Measurements from ENCODE around the gene RBM28. TPM values are rescaled to one million over a fixed set of nuclear protein-coding genes. Genes with fewer than 3 reads are reported as not detected.
A peak's percentile ranks its signal among the peaks of the same experiment; 100 is the strongest.

Gene RBM28
- total RNA-seq, 1 experiment from 2014 or later = 70.0 TPM

- Mint-ChIP-seq H3K27me3 (ENCODE audit: low read depth) (no peaks in the 10 kb centered on the region), H3K27ac (peak overlapping the region in 1 of 3 experiments; percentile 70; a peak in 2 of 7 replicates)
These were observed 41.6 kb downstream of the RBM28 start for GRCh38 chr7:128302139-128302538.

More at GRCh38 chr7:128302139-128302538, 41.6 kb downstream of the RBM28 start:
- Mint-ChIP-seq H3K4me1 (peaks cover 34 to 38% of the 10 kb centered on the region in 2 experiments), H3K4me3 (no peak overlapping the region), H3K9me3 (peaks cover 0 to 2% of the 10 kb centered on the region in 2 experiments; a peak in 2 of 5 replicates), H3K36me3 (ENCODE audit: insufficient read depth in 1 of 3, low read depth in 3 of 3) (peaks cover 19 to 37% (median 26%) of the 10 kb centered on the region in 3 experiments)
- Histone ChIP-seq H2AK5ac (ENCODE audit: insufficient read length, low read length) (no peak overlapping the region), H2AFZ (ENCODE audit: low read length) (no peak overlapping the region), H3K79me2 (ENCODE audit: insufficient read depth, low read length) (no peaks in the 10 kb centered on the region), H2BK5ac (ENCODE audit: insufficient read length, low read length) (no peak overlapping the region), H3K14ac (ENCODE audit: insufficient read depth, low read length) (no peak overlapping the region), H3K23ac (ENCODE audit: insufficient read length, low read depth, low read length) (no peak overlapping the region), H2BK15ac (ENCODE audit: low read depth, low read length) (no peak overlapping the region), H4K5ac (ENCODE audit: insufficient read length, low read depth, low read length) (no peak overlapping the region), H3K9ac (ENCODE audit: extremely low read depth, insufficient read length, low read length) (no peak overlapping the region), H2BK120ac (ENCODE audit: low read depth, low read length, poor library complexity, severe bottlenecking) (no peak overlapping the region), H3K4ac (ENCODE audit: low read depth, low read length) (no peak overlapping the region), H3T11ph (ENCODE audit: low read length) (no peak overlapping the region), H4K8ac (replicated peaks; ENCODE audit: insufficient read length, low read depth, low read length) (no peak overlapping the region), H3K27ac (ENCODE audit: insufficient read length, low read depth, low read length) (no peak overlapping the region), H3K9me3 (ENCODE audit: control insufficient read depth, low read depth, low read length) (no peaks in the 10 kb centered on the region), H3K79me1 (ENCODE audit: insufficient read depth, low read depth, low read length, poor library complexity, severe bottlenecking) (no peaks in the 10 kb centered on the region), H2BK12ac (ENCODE audit: insufficient read length, low read depth, low read length) (no peak overlapping the region), H3K18ac (ENCODE audit: insufficient read length, low read depth, low read length) (no peak overlapping the region), H4K20me1 (ENCODE audit: control insufficient read depth, insufficient read depth, insufficient read length) (no peaks in the 10 kb centered on the region), H3K56ac (ENCODE audit: insufficient read length, low read depth, low read length) (no peak overlapping the region), H3K4me1 (ENCODE audit: insufficient read depth, low read length) (peaks cover 11% of the 10 kb centered on the region; the same call in 1 of the 2 replicates), H3K4me2 (ENCODE audit: insufficient read depth, insufficient read length, low read length) (no peak overlapping the region), H3K27me3 (ENCODE audit: insufficient read depth, low read length) (no peaks in the 10 kb centered on the region), H2BK20ac (ENCODE audit: low read depth, low read length, poor library complexity, severe bottlenecking) (no peak overlapping the region), H3K23me2 (ENCODE audit: insufficient read length, low read depth, low read length, poor library complexity, severe bottlenecking) (no peaks in the 10 kb centered on the region), H4K91ac (ENCODE audit: insufficient read length, low read depth, low read length) (no peak overlapping the region)
- DNase-seq = no peak
- WGBS (ENCODE audit: extremely low coverage, insufficient read length, low lambda C conversion rate) = no CpG with 5 or more reads among the region's 10 CpGs
- no peak for TF ChIP-seq CTCF (conservative IDR thresholded peaks at IDR 0.05)
